ENCODE data around the gene DERA.
"Not testable (repeated sequence)": the region's sequence is repeated elsewhere in the genome, so short reads cannot be mapped to it uniquely, and the experiment has no call there.

Gene DERA

DNA sequence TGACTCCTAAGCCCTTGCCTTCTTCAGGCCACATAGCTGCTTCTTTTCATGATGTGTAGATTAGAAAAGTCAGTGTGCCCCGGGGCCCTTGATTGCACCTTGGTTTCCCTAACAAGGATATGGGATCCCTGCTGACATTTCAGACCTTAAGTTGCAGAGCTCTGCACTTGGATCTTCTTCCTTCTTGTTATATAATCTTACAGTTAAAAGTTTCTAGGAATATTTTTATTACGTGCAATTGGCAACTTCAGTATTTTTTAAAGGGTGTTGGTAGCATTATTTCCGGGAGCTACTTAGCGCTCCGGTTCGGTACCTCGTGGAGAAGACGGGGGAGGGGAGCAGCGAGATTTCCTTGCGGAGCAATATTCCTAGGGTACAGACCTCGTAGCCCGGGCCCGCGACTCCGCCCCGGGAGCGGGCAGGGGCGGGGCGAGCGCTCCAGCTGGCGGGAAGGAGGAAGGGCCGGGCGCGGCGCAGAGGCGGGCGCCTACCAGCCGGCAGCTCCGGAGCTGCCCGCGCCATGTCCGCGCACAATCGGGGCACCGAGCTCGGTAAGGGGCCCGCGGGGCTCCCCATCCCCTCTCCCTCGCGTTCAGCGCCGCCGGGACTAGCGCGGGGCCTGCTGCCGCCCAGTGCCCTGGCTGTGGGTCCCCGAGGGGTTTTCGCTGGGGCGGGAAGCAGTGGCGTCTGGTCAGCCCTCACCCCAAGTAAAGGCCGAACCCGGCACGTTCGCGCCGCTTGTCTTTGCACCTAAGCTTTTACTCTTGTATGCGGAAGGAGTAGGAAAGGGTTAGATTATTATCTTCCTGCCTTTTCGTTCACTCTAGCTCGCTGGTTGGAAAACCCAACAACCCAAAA is at the start of gene DERA:
Gene DERA, plus strand, starts transcription at position 469 of the 858 bp plus-strand sequence. Its CDS starts 52 bp downstream, at position 521.
- peaks cover 4% of the 10 kb centered on the region for H3K36me3 Mint-ChIP-seq (ENCODE audit: low read depth)
- H3K27me3 Mint-ChIP-seq: no peaks in the 10 kb centered on the region
- ATAC-seq: peak; percentile 93
- peak within 1 kb of the TSS; percentile 92 for H3K4me3 Mint-ChIP-seq
- peak; percentile 70 for DNase-seq
- H3K9me3 Mint-ChIP-seq: no peaks in the 10 kb centered on the region
- H3K27ac Mint-ChIP-seq: peak within 1 kb of the TSS; percentile 89
- peaks cover 19% of the 10 kb centered on the region for H3K4me1 Mint-ChIP-seq

DNA sequence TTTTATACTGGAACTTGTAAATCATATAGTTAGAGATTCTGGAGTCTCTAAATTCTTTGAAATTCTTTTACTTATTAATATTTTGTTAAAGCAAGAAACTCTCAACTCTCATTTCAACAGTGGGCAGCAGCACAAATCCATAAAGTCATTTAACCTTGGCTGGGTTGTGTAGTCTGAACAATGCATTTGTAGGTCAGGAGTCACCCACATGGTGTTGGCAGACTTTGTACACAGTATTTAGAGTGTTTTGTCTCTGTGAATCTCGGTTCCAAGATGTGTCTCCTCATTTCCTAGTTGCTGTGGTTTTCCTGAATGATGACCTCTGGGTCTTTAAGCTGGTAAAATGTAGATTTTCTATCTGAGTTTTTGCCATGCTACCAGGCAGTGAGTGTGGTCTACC is 49.7 kb upstream of the DERA start:
- H3K36me3 Mint-ChIP-seq (ENCODE audit: low read depth): no peaks in the 10 kb centered on the region
- H3K4me1 Mint-ChIP-seq: peaks cover 6% of the 10 kb centered on the region
- DNase-seq (no peak), ATAC-seq (no peak)
- no peak overlapping the region for H3K27ac Mint-ChIP-seq
- no peaks in the 10 kb centered on the region for H3K9me3 Mint-ChIP-seq
- H3K4me3 Mint-ChIP-seq: no peak overlapping the region
- peaks cover 12% of the 10 kb centered on the region for H3K27me3 Mint-ChIP-seq

DNA sequence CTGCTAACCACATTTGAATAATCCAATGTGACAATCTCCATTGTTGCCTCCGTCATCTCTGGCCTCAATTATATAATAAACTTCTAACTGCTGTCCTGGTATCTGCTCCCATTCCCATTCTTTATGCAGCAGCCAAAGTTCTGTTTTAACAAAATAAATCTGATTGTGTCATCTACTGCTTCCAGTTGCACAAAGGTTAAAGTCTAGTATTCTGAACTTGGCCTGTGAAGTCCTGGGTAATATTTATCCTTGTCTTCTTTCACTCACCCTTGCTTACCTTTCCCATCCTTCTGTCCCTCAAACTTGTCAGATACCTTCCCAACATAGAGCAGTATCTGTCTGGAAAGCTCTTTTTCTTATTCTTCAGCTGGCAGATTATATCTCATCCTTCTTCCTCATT is 48.3 kb upstream of the DERA start:
- no peak for ATAC-seq
- Mint-ChIP-seq H3K9me3 (no peaks in the 10 kb centered on the region), H3K27me3 (peaks cover 15% of the 10 kb centered on the region), H3K4me3 (no peak overlapping the region), H3K27ac (no peak overlapping the region), H3K36me3 (ENCODE audit: low read depth) (no peaks in the 10 kb centered on the region), H3K4me1 (peaks cover 6% of the 10 kb centered on the region)
- DNase-seq: no peak

DNA sequence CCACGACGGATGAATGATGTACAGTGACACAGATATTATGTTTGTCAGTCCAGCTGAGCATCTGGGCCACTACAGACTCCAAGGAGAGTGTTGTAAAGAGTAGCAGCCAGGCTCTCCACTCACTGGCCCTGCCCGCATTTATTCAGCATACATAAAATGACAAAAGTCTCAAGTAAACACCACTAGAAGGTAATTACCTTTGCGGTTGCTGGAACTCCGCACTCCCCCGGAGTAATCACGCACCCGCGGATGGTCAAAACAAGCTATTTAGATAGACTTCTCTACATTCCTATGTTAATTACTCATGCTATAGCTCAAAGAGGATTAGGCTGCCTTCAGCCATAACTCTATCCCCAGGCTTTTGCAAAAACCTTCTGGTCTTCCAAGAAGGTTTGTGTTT is 47.8 kb upstream of the DERA start:
- Mint-ChIP-seq H3K4me3 (no peak overlapping the region), H3K4me1 (peaks cover 6% of the 10 kb centered on the region), H3K36me3 (ENCODE audit: low read depth) (no peaks in the 10 kb centered on the region), H3K27ac (no peak overlapping the region), H3K9me3 (no peaks in the 10 kb centered on the region), H3K27me3 (peaks cover 19% of the 10 kb centered on the region)
- no peak for ATAC-seq
- DNase-seq: no peak

DNA sequence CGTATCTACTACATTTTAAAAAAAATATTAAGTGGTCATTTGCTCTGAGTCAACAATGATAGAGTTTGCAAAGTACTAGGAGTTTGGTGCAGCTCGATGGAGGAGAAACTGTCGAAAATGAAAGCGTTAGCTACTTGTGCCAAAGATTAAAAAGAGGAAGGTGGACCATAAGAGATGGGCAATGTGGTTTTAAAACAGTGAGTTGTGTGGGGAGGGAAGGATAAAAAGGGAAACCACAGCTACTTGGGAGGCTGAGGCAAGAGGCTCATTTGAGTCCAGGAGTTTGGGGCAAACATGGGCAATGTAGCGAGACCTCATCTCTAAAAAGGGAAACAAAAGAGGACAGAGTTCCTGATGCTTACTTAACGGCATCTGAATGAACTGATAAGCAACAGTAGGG is 47.1 kb upstream of the DERA start:
- peaks cover 17% of the 10 kb centered on the region for H3K27me3 Mint-ChIP-seq
- no peaks in the 10 kb centered on the region for H3K9me3 Mint-ChIP-seq
- peaks cover 6% of the 10 kb centered on the region for H3K4me1 Mint-ChIP-seq
- no peak for ATAC-seq
- no peak overlapping the region for H3K27ac Mint-ChIP-seq
- H3K4me3 Mint-ChIP-seq: peak overlapping the region; percentile 40
- no peak for DNase-seq
- H3K36me3 Mint-ChIP-seq (ENCODE audit: low read depth): no peaks in the 10 kb centered on the region

DNA sequence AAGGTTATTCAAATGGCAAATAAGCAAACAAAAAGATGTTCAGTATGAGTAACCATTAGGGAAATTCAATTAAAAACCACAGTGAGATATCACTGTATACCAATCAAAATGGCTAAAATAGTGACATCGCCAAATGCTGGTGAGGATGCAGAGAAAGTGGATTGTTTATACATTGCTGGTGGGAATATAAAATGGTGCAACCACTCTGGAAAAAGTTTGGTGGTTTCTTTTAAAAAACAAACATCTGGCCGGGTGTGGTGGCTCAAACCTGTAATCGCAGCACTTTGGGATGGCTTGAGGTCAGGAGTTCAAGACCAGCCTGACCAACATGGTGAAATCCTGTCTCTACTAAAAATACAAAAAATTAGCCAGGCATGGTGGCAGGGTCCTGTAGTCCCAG is 42.9 kb upstream of the DERA start:
- no peak for DNase-seq
- ATAC-seq: no peak
- H3K27ac Mint-ChIP-seq: no peak overlapping the region
- peaks cover 5% of the 10 kb centered on the region for H3K9me3 Mint-ChIP-seq
- peaks cover 6% of the 10 kb centered on the region for H3K4me1 Mint-ChIP-seq
- no peak overlapping the region for H3K4me3 Mint-ChIP-seq
- peaks cover 12% of the 10 kb centered on the region for H3K27me3 Mint-ChIP-seq
- H3K36me3 Mint-ChIP-seq (ENCODE audit: low read depth): peaks cover 3% of the 10 kb centered on the region

DNA sequence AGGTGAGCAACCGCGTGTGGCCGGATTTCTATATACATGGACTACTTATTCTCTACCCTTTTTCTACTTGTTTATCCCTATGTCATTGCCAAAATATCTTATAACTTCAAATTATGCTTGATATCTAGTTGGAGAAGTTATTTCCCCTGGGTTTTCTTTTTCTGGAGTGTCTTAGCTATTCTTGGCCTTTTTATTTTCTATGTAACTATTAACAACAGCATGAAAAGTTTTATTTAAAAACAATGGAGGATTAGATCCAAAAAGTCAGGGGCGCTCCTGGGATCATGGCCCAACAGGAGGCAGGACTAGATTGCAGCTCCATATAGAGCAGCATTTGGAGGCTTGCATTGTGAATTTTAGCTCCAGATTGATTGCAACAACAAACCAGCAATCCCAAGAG is 37.6 kb upstream of the DERA start:
- Mint-ChIP-seq H3K4me1 (peaks cover 3% of the 10 kb centered on the region), H3K27me3 (peaks cover 6% of the 10 kb centered on the region), H3K27ac (no peak overlapping the region), H3K36me3 (ENCODE audit: low read depth) (peaks cover 3% of the 10 kb centered on the region), H3K4me3 (no peak overlapping the region), H3K9me3 (peaks cover 5% of the 10 kb centered on the region)
- DNase-seq (no peak), ATAC-seq (no peak)

DNA sequence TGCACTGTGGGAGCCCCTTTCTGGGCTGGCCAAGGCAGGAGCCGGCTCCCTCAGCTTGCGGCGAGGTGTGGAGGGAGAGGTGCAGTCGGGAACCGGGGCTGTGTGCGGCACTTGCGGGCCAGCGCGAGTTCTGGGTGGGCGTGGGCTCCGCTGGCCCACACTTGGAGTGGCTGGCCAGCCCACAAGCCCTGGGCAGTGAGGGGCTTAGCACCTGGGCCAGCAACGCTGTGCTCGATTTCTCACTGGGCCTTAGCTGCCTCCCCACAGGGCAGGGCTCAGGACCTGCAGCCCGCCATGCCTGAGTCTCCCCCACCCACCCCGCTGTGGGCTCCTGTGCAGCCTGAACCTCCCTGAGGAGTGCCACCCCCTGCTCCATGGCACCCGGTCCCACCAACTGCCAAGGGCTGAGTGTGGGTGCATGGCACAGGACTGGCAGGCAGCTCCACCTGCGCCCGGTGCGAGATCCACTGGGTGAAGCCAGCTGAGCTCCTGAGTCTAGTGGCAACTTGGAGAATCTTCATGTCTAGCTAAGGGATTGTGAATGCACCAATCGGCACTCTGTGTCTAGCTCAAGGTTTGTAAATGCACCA is 36.5 kb upstream of the DERA start:
- not testable (repeated sequence) for H3K36me3 Mint-ChIP-seq (ENCODE audit: low read depth); H3K9me3 Mint-ChIP-seq; H3K4me1 Mint-ChIP-seq; ATAC-seq; H3K4me3 Mint-ChIP-seq; H3K27ac Mint-ChIP-seq; DNase-seq; H3K27me3 Mint-ChIP-seq

DNA sequence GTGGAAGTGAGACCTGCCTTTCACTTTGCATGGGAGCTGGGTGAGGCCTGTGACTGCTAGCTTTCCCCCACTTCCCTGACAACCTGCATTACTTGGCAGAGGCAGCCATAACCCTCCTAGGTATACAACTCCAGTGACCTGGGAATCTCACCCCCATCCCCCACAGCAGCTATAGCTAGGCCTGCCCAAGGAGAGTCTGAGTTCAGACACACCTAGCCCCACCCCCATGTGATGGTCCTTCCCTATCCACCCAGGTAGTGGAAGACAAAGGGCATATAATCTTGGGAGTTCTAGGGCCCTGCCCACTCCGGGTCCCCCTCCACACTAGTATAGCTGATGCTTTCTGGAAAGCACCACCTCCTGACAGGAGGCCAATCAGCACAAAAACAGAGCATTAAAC is 35.3 kb upstream of the DERA start:
- ATAC-seq (no peak), DNase-seq (no peak)
- Mint-ChIP-seq H3K9me3 (no peaks in the 10 kb centered on the region), H3K4me3 (no peak overlapping the region), H3K4me1 (peaks cover 5% of the 10 kb centered on the region), H3K27ac (no peak overlapping the region), H3K36me3 (ENCODE audit: low read depth) (no peaks in the 10 kb centered on the region), H3K27me3 (peaks cover 6% of the 10 kb centered on the region)

DNA sequence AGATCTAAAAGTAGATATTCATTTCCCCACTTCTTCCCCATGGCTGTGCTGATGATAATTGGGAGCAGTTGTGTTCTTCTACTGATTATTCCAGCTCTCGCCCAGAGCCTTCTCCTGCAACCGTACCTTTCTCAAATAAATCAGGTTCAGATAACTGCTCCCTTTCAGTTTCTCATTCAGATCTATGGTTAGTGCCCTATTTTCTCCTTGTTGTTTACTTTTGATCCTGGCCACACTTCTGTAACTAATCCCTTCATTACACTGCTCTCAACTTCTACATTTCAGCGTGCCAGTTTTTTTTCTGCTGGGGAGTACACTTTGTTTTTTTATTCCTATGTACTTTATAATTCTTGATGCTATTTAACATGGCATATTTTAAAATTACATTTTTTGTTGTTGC is 31.7 kb upstream of the DERA start:
- Mint-ChIP-seq H3K36me3 (ENCODE audit: low read depth) (peaks cover 16% of the 10 kb centered on the region), H3K4me1 (peaks cover 28% of the 10 kb centered on the region), H3K27ac (no peak overlapping the region), H3K4me3 (no peak overlapping the region), H3K9me3 (no peaks in the 10 kb centered on the region), H3K27me3 (no peaks in the 10 kb centered on the region)
- ATAC-seq: no peak
- DNase-seq: no peak

DNA sequence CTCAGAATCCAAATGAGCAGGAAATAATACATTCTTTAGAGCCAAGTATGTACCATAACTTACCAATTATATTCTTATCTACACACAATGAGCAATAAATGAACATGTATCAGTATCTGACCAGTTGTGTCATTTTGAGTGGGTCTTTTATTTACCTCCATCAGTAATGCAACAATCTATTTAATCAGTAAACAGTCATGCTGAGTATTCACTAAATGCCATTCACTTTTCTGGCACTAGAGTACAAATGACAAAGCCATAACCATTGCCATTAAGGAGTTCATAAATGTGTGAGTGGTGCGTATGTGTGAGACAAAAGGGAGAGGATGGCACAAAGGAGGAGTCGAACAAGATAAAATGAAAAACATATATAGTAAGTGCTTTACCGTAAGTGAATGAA is 30.4 kb upstream of the DERA start:
- Mint-ChIP-seq H3K36me3 (ENCODE audit: low read depth) (peaks cover 29% of the 10 kb centered on the region), H3K27ac (peak overlapping the region; percentile 40), H3K9me3 (no peaks in the 10 kb centered on the region), H3K27me3 (no peaks in the 10 kb centered on the region), H3K4me1 (peaks cover 38% of the 10 kb centered on the region), H3K4me3 (peak overlapping the region; percentile 35)
- ATAC-seq (no peak), DNase-seq (no peak)

DNA sequence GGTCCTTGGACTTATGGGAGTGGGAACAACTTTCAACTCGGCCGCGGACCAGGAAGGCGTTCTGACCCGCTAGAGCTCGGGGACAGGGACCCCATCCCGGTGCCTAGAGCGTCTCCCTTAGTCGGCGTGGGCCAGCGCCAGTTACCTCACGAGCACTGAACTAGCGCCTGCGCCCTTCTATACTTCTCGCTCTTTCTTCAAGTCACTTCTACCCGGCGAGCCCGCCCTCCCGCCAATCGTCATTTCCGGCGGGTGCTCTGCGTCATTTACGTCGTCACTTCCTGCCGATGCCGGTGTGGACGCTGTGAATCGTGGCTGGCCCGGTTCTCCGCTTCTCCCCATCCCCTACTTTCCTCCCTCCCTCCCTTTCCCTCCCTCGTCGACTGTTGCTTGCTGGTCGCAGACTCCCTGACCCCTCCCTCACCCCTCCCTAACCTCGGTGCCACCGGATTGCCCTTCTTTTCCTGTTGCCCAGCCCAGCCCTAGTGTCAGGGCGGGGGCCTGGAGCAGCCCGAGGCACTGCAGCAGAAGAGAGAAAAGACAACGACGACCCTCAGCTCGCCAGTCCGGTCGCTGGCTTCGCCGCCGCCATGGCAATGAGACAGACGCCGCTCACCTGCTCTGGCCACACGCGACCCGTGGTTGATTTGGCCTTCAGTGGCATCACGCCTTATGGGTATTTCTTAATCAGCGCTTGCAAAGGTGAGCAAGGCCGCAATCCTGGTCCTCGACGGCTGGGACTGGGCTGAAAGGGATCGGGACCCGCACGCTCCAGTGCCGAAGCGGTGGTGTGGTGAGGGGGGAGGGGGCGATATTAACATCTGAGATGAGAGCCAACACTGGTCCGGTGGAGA is 28.8 kb upstream of the DERA start, which contains the start of gene STRAP:
Gene STRAP, plus strand, starts transcription at position 270 of the 854 bp plus-strand sequence. Its CDS starts 321 bp downstream, at position 591.
- Mint-ChIP-seq H3K9me3 (no peaks in the 10 kb centered on the region), H3K36me3 (ENCODE audit: low read depth) (peaks cover 45% of the 10 kb centered on the region), H3K27me3 (no peaks in the 10 kb centered on the region), H3K4me1 (peaks cover 54% of the 10 kb centered on the region), H3K27ac (peak within 1 kb of the TSS; percentile 95), H3K4me3 (peak within 1 kb of the TSS; percentile 94)
- peak; percentile 97 for ATAC-seq
- DNase-seq: peak; percentile 94

DNA sequence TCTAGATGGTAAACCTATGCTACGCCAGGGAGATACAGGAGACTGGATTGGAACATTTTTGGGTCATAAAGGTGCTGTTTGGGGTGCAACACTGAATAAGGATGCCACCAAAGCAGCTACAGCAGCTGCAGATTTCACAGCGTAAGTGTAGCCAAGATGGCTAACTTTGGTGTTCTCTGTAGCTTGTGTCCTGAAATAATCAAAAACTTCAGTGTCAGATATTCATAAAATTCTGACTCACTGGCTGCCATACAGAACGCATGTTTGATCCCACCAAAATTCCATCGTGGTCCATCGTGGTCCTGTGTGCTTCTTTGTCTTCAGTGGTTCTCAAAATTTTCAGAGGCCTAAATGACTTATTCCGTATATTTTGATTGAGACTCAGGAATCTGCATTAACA is 27.6 kb upstream of the DERA start:
- peaks cover 64% of the 10 kb centered on the region for H3K4me1 Mint-ChIP-seq
- ATAC-seq: no peak
- no peak for DNase-seq
- H3K27me3 Mint-ChIP-seq: no peaks in the 10 kb centered on the region
- peak overlapping the region; percentile 94 for H3K4me3 Mint-ChIP-seq
- H3K9me3 Mint-ChIP-seq: no peaks in the 10 kb centered on the region
- peaks cover 50% of the 10 kb centered on the region for H3K36me3 Mint-ChIP-seq (ENCODE audit: low read depth)
- H3K27ac Mint-ChIP-seq: peak overlapping the region; percentile 95

DNA sequence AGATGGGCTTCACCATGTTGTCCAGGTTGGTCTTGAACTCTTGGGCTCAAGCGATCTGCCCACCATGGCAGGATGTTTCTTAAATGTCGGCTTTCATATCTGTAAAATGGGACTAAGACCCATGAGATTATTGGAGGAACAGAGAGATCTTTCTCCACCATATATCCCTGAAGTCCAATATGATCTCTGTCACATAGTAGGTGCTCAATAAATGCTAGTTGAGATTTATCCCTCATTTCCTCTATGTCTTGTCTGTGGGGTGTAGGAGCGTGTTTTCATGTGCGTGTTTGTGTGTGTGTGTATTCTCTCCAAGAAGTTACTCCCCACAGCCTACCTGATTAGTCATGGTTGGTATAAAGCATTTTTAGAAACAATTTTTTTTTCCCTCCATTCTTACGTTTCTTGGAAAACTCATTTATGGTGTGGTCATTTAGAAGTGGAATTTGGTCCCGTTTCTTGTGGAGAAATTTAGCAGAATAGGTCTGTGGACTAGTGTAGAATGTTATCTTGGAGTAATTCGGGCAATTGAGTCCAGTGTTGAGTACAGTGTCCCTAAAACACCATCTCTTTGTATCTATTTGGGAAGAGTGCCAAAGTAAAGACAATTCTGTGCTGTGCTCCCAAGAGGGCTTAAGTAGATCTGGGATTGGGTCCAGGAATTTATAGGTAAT is 24.6 kb upstream of the DERA start:
- Mint-ChIP-seq H3K4me1 (peaks cover 63% of the 10 kb centered on the region), H3K36me3 (ENCODE audit: low read depth) (peaks cover 62% of the 10 kb centered on the region), H3K9me3 (no peaks in the 10 kb centered on the region), H3K27ac (no peak overlapping the region), H3K27me3 (no peaks in the 10 kb centered on the region), H3K4me3 (no peak overlapping the region)
- ATAC-seq (no peak), DNase-seq (no peak)
